Activated B cell treated with CpG ODN at 0.5 μM for 24 hours (primary cell): ENCODE measurements around the gene KDM5C. TPM values are rescaled to one million over a fixed set of nuclear protein-coding genes. Genes with fewer than 3 reads are reported as not detected.

ENCODE experiments used
- ATAC-seq: fragments of 200-7000 bp; cut with Tn5 transposase; one replicate; pipeline ENCODE4 v1.10.0; 2021; ENCODE audit warnings: low read depth, mild to moderate bottlenecking, moderate library complexity
- CTCF ChIA-PET: fragments of 350-600 bp; sonication (Branson Sonifier 250); formaldehyde crosslinking; loops from one replicate; lab custom pipeline; 2021; ENCODE audit warnings: antibody characterized with exemption; lab: Charles Lee
- POLR2A ChIA-PET: fragments of 350-600 bp; sonication (Branson Sonifier 250); formaldehyde crosslinking; loops from one replicate; lab custom pipeline; 2021; ENCODE audit warnings: antibody characterized with exemption; lab: Charles Lee
- DNase-seq: peaks from one replicate; pipeline ENCODE4 v3.0.0; 2022
- H3K27ac Mint-ChIP-seq: one replicate; pipeline ENCODE4 v1.8.0; 2020; ENCODE audit warnings: mixed read lengths
- H3K27me3 Mint-ChIP-seq: one replicate; pipeline ENCODE4 v1.8.0; 2021; ENCODE audit warnings: mixed read lengths
- H3K36me3 Mint-ChIP-seq: one replicate; pipeline ENCODE4 v1.8.0; 2021; ENCODE audit warnings: low read depth, mixed read lengths
- H3K4me1 Mint-ChIP-seq: one replicate; pipeline ENCODE4 v1.8.0; 2021; ENCODE audit warnings: mixed read lengths
- H3K4me3 Mint-ChIP-seq: one replicate; pipeline ENCODE4 v1.8.0; 2020; ENCODE audit warnings: mild to moderate bottlenecking, mixed read lengths
- H3K9me3 Mint-ChIP-seq: one replicate; pipeline ENCODE4 v1.8.0; 2020; ENCODE audit warnings: mixed read lengths
- CTCF ChIP-seq: fragments of 200-600 bp; IDR thresholded peaks from one replicate; pipeline ENCODE4 v1.8.0; 2022; ENCODE audit warnings: antibody characterized with exemption, mild to moderate bottlenecking
- intact Hi-C: fragments of 100-400 bp; cut with micrococcal nuclease; formaldehyde crosslinking; loops from one replicate; pipeline ENCODE4 v1.15.1; 2024
- total RNA-seq: library from RNA; stranded (reverse); gene quantifications from 2 replicates; pipeline ENCODE4 v1.2.3, GENCODE V29; 2022

KDM5C gene
- total RNA-seq, 1 donor from 2014 or later = 109 TPM

GRCh38 chrX:53247928-53248327 lies 22.9 kb upstream of the KDM5C start:
- H3K9me3 Mint-ChIP-seq = no peaks in the 10 kb centered on the region
- H3K27me3 Mint-ChIP-seq = no peaks in the 10 kb centered on the region
- H3K27ac Mint-ChIP-seq = no peak overlapping the region
- DNase-seq (no peak), ATAC-seq (no peak)
- H3K4me3 Mint-ChIP-seq = no peak overlapping the region
- intact Hi-C loops = no loop called here
- POLR2A ChIA-PET = no interaction called here
- no peak for TF ChIP-seq CTCF
- H3K4me1 Mint-ChIP-seq = no peaks in the 10 kb centered on the region
- CTCF ChIA-PET = no interaction called here
- H3K36me3 Mint-ChIP-seq = no peaks in the 10 kb centered on the region

- no peaks in the 10 kb centered on the region for H3K4me1 Mint-ChIP-seq
- ChIA-PET CTCF (no interaction called here), POLR2A (no interaction called here)
- intact Hi-C loops = no loop called here
- no peak for TF ChIP-seq CTCF
- H3K9me3 Mint-ChIP-seq = no peaks in the 10 kb centered on the region
- H3K27ac Mint-ChIP-seq = no peak overlapping the region
- no peaks in the 10 kb centered on the region for H3K27me3 Mint-ChIP-seq
- no peaks in the 10 kb centered on the region for H3K36me3 Mint-ChIP-seq
- no peak for DNase-seq
- ATAC-seq = no peak
- H3K4me3 Mint-ChIP-seq = no peak overlapping the region
Observed at GRCh38 chrX:53246231-53246630, 21.2 kb upstream of the KDM5C start.

- Mint-ChIP-seq H3K27me3 (no peaks in the 10 kb centered on the region), H3K9me3 (no peaks in the 10 kb centered on the region), H3K27ac (no peak overlapping the region), H3K4me3 (no peak overlapping the region), H3K4me1 (no peaks in the 10 kb centered on the region), H3K36me3 (no peaks in the 10 kb centered on the region)
- POLR2A ChIA-PET = interaction anchor here (0.7 kb wide), 1 partner anchor 178 kb away, joined by 3 read pairs; the partner anchor contains the start of gene SMC1A
- CTCF ChIA-PET = no interaction called here
- no peak for TF ChIP-seq CTCF
- intact Hi-C loops = no loop called here
- no peak for DNase-seq
- ATAC-seq = no peak
Observed at GRCh38 chrX:53244610-53245009, 19.6 kb upstream of the KDM5C start.

- no peak for TF ChIP-seq CTCF
- intact Hi-C loops = no loop called here
- Mint-ChIP-seq H3K4me1 (no peaks in the 10 kb centered on the region), H3K4me3 (no peak overlapping the region), H3K9me3 (no peaks in the 10 kb centered on the region), H3K27me3 (no peaks in the 10 kb centered on the region), H3K27ac (no peak overlapping the region), H3K36me3 (no peaks in the 10 kb centered on the region)
- ChIA-PET CTCF (no interaction called here), POLR2A (no interaction called here)
- no peak for DNase-seq
- ATAC-seq = no peak
Observed at GRCh38 chrX:53242310-53242709, 17.3 kb upstream of the KDM5C start.

- Mint-ChIP-seq H3K4me1 (no peaks in the 10 kb centered on the region), H3K4me3 (no peak overlapping the region), H3K27me3 (no peaks in the 10 kb centered on the region), H3K27ac (no peak overlapping the region), H3K9me3 (no peaks in the 10 kb centered on the region), H3K36me3 (no peaks in the 10 kb centered on the region)
- CTCF ChIA-PET = no interaction called here
- POLR2A ChIA-PET = no interaction called here
- intact Hi-C loops = no loop called here
- ATAC-seq (no peak), DNase-seq (no peak)
- no peak for TF ChIP-seq CTCF
Observed at GRCh38 chrX:53241558-53241957, 16.6 kb upstream of the KDM5C start.
